Uterus (tissue), 4 donors: Measurements from ENCODE around the gene ZBTB11. TPM values are rescaled to one million over a fixed set of nuclear protein-coding genes. Genes with fewer than 3 reads are reported as not detected.

Experiments
- DNase-seq, 2 donors: peaks; one replicate each; pipeline ENCODE4 v3.0.0-alpha.2; 2019 to 2020
- H3K27ac ChIP-seq, 2 donors: fragments of 200-600 bp; sonication (generic); 1 replicate in 1 of 2; 2 replicates in 1 of 2; pipeline ENCODE4 v1.5.1; 2016 to 2018
- H3K27me3 ChIP-seq, 2 donors: fragments of 200-600 bp; sonication (generic); one replicate each; pipeline ENCODE4 v1.5.1; 2018 to 2019; ENCODE audit warnings: control low read depth in 1 of 2
- H3K36me3 ChIP-seq, 2 donors: fragments of 200-600 bp; sonication (generic); one replicate each; pipeline ENCODE4 v1.5.1; 2019; ENCODE audit warnings: control low read depth in 1 of 2
- H3K4me1 ChIP-seq, 2 donors: fragments of 200-600 bp; sonication (generic); one replicate each; pipeline ENCODE4 v1.5.1; 2018 to 2019; ENCODE audit warnings: control low read depth in 1 of 2
- H3K4me3 ChIP-seq, 2 donors: fragments of 200-600 bp; sonication (generic); 1 replicate in 1 of 2; 2 replicates in 1 of 2; pipeline ENCODE4 v1.5.1; 2018 to 2019; ENCODE audit warnings: mild to moderate bottlenecking in 1 of 2
- H3K9me3 ChIP-seq, 2 donors: fragments of 200-600 bp; sonication (generic); one replicate each; pipeline ENCODE4 v1.5.1; 2019; ENCODE audit warnings: control low read depth in 1 of 2
- CTCF ChIP-seq, 4 experiments: fragments of 200-600 bp in 2 of 4; fragments of 450-650 bp in 2 of 4; sonication (generic) in 2 of 4; IDR thresholded peaks; one replicate each; pipeline ENCODE4 v1.5.1; 2016 to 2019; ENCODE audit warnings: antibody characterized with exemption in 4 of 4, mild to moderate bottlenecking in 2 of 4, moderate library complexity in 1 of 4
- POLR2A ChIP-seq, 2 donors: fragments of 450-650 bp; IDR thresholded peaks; one replicate each; pipeline ENCODE4 v1.6.1; 2016; ENCODE audit warnings: antibody characterized with exemption in 2 of 2, mild to moderate bottlenecking in 1 of 2, moderate library complexity in 1 of 2
- intact Hi-C: fragments of 100-400 bp; cut with DNase I; formaldehyde crosslinking; loops from one replicate; pipeline ENCODE4 v1.15.1; 2023; ENCODE audit warnings: low total_unique reads
- small RNA-seq: library from RNA; depleted of rRNA; stranded (forward); fragments of <200 nt; gene quantifications from one replicate; pipeline ENCODE3, GENCODE V24; 2016
- total RNA-seq, 4 donors: library from RNA; depleted of rRNA in 3 of 4; stranded (reverse); fragments of >200 nt in 3 of 4; gene quantifications; one replicate each; pipeline versions ENCODE4 v1.1.0 to v1.2.4, GENCODE V29; 2014 to 2023
- donor health status: DM: yes; HTN: yes; CAD: no.

Gene ZBTB11
- total RNA-seq, 4 donors from 2014 or later: 16.1 to 42.0 (median 25.7) TPM

- no peaks in the 10 kb centered on the region for H3K36me3 ChIP-seq
- DNase-seq: no peak
- intact Hi-C loops: no loop called here
- no peaks in the 10 kb centered on the region for H3K4me1 ChIP-seq
- no peak overlapping the region for H3K4me3 ChIP-seq
- TF ChIP-seq CTCF (IDR thresholded peaks at IDR 0.05) (no peak), POLR2A (IDR thresholded peaks at IDR 0.05) (no peak)
- H3K27ac ChIP-seq: no peak overlapping the region
- H3K9me3 ChIP-seq: no peaks in the 10 kb centered on the region
- no peaks in the 10 kb centered on the region for H3K27me3 ChIP-seq
Measured at GRCh38 chr3:101603184-101603583, 73.7 kb downstream of the ZBTB11 start.

- Histone ChIP-seq H3K36me3 (no peaks in the 10 kb centered on the region), H3K4me3 (no peak overlapping the region), H3K9me3 (no peaks in the 10 kb centered on the region), H3K27ac (no peak overlapping the region), H3K27me3 (no peaks in the 10 kb centered on the region), H3K4me1 (no peaks in the 10 kb centered on the region)
- DNase-seq: no peak
- intact Hi-C loops: no loop called here
- no peak for TF ChIP-seq POLR2A (IDR thresholded peaks at IDR 0.05)
- TF ChIP-seq CTCF (IDR thresholded peaks at IDR 0.05): no peak
Measured at GRCh38 chr3:101602731-101603130, 74.2 kb downstream of the ZBTB11 start.

Small RNA genes within 50 kb of the gene (small RNA-seq; reads per million reads assigned to genes)
- gene RF00019 (not detected), gene RNU6-1256P (not detected), gene RNY1P12 (not detected)

Other genes with a start within 250 kb of the ZBTB11 start
- gene SENP7, start 163.9 kb downstream of the ZBTB11 start, total RNA-seq: 100 to 1,000 TPM in 1 of 4 donors, 10 to 100 TPM in 3; 28.7 to 101 (median 41.1) TPM
- gene TRMT10C, start 115.3 kb downstream of the ZBTB11 start, total RNA-seq: 10 to 100 TPM in 3 of 4 donors, 1 to 10 TPM in 1; 3.1 to 47.8 (median 16.7) TPM
- 100 to 1,000 TPM in 3 of 4 donors, 10 to 100 TPM in 1; 66.6 to 218 (median 203) TPM for gene PCNP, start 103.0 kb downstream of the ZBTB11 start, total RNA-seq
- gene RPL24, start 9.6 kb upstream of the ZBTB11 start, total RNA-seq: 1,000 to 10,000 TPM; 1,386 to 3,757 (median 1,892) TPM
- gene CEP97, start 47.5 kb upstream of the ZBTB11 start, total RNA-seq: 10 to 100 TPM in 3 of 4 donors, 1 to 10 TPM in 1; 5.1 to 39.5 (median 17.0) TPM
- gene NXPE3, start 102.1 kb upstream of the ZBTB11 start, total RNA-seq: 10 to 100 TPM in 2 of 4 donors, 1 to 10 TPM in 2; 3.1 to 26.0 (median 10.3) TPM
- gene NFKBIZ, start 172.4 kb upstream of the ZBTB11 start, total RNA-seq: 100 to 1,000 TPM in 1 of 4 donors, 10 to 100 TPM in 3; 10.2 to 119 (median 58.9) TPM